ENCODE results near the gene FAF1. TPM values are rescaled to one million over a fixed set of nuclear protein-coding genes. Genes with fewer than 3 reads are reported as not detected.

FAF1 gene
- total RNA-seq, 1 experiment from 2014 or later = 14.7 TPM

GRCh38 chr1:50419192-50419906 is 540.7 kb downstream of the FAF1 start:
- intact Hi-C loops (cut with micrococcal nuclease) = no loop called here
- Histone ChIP-seq H3K4me3 (ENCODE audit: low read length) (no peak overlapping the region), H3K4me1 (ENCODE audit: insufficient read depth, low read length) (no peaks in the 10 kb centered on the region), H3F3A (ENCODE audit: low read length, unreplicated experiment) (no peaks in the 10 kb centered on the region), H3K27me3 (ENCODE audit: low read length) (no peaks in the 10 kb centered on the region), H3K4me2 (ENCODE audit: low read length) (0 out of 2 replicates have a peak overlapping the region, but pooled peaks have one; percentile 28), H3K27ac (ENCODE audit: low read length) (no peak overlapping the region), H3K36me3 (ENCODE audit: low read depth, low read length) (no peaks in the 10 kb centered on the region), H2AFZ (ENCODE audit: low read length) (no peak overlapping the region), H3K9me2 (replicated peaks; ENCODE audit: low read length) (no peaks in the 10 kb centered on the region), H3K79me2 (ENCODE audit: low read length) (no peaks in the 10 kb centered on the region), H3K9me3 (ENCODE audit: low read length) (no peaks in the 10 kb centered on the region), H3K9ac (ENCODE audit: low read length) (no peak overlapping the region), H4K20me1 (ENCODE audit: low read length) (no peaks in the 10 kb centered on the region)
- no peak for DNase-seq
- no TSS peak for BruUV-seq (replicated peaks)
- POLR2A ChIA-PET (ENCODE audit: unreplicated experiment) = no interaction called here
- TF ChIP-seq CTCF (conservative IDR thresholded peaks at IDR 0.05; ENCODE audit: low read depth, low read length) = no peak
- peak; percentile 29; the same call in 1 of the 2 replicates for ATAC-seq
- CTCF ChIA-PET = no interaction called here

GRCh38 chr1:50418600-50419109 is 541.4 kb downstream of the FAF1 start:
- H3K9me3 ChIP-seq (ENCODE audit: low read length) = no peaks in the 10 kb centered on the region
- no peak overlapping the region for H3K4me3 ChIP-seq (ENCODE audit: low read length)
- no peaks in the 10 kb centered on the region for H3K79me2 ChIP-seq (ENCODE audit: low read length)
- H3K36me3 ChIP-seq (ENCODE audit: low read depth, low read length) = no peaks in the 10 kb centered on the region
- H3K4me2 ChIP-seq (ENCODE audit: low read length) = no peak overlapping the region
- intact Hi-C loops (cut with micrococcal nuclease) = no loop called here
- H3K27me3 ChIP-seq (ENCODE audit: low read length) = no peaks in the 10 kb centered on the region
- DNase-seq (no peak), ATAC-seq (no peak)
- POLR2A ChIA-PET (ENCODE audit: unreplicated experiment) = no interaction called here
- H4K20me1 ChIP-seq (ENCODE audit: low read length) = no peaks in the 10 kb centered on the region
- CTCF ChIA-PET = no interaction called here
- no peak for TF ChIP-seq CTCF (conservative IDR thresholded peaks at IDR 0.05; ENCODE audit: low read depth, low read length)
- TF ChIP-seq EZH2 (IDR thresholded peaks at IDR 0.05; ENCODE audit: low read length, unreplicated experiment) = no peak
- TF ChIP-seq EZH2phosphoT487 (IDR thresholded peaks at IDR 0.05; ENCODE audit: borderline replicate concordance, low read length) = no peak
- no peaks in the 10 kb centered on the region for H3K4me1 ChIP-seq (ENCODE audit: insufficient read depth, low read length)
- H2AFZ ChIP-seq (ENCODE audit: low read length) = no peak overlapping the region
- H3K27ac ChIP-seq (ENCODE audit: low read length) = no peak overlapping the region
- BruUV-seq (replicated peaks) = no TSS peak
- H3K9me2 ChIP-seq (replicated peaks; ENCODE audit: low read length) = no peaks in the 10 kb centered on the region
- no peaks in the 10 kb centered on the region for H3F3A ChIP-seq (ENCODE audit: low read length, unreplicated experiment)
- H3K9ac ChIP-seq (ENCODE audit: low read length) = no peak overlapping the region

GRCh38 chr1:50417946-50418599 is 542.0 kb downstream of the FAF1 start:
- H3K4me3 ChIP-seq (ENCODE audit: low read length) = no peak overlapping the region
- no peaks in the 10 kb centered on the region for H3K9me3 ChIP-seq (ENCODE audit: low read length)
- H3K4me2 ChIP-seq (ENCODE audit: low read length) = no peak overlapping the region
- H3K27ac ChIP-seq (ENCODE audit: low read length) = no peak overlapping the region
- ChIA-PET CTCF (no interaction called here), POLR2A (ENCODE audit: unreplicated experiment) (no interaction called here)
- H3F3A ChIP-seq (ENCODE audit: low read length, unreplicated experiment) = no peaks in the 10 kb centered on the region
- no peaks in the 10 kb centered on the region for H4K20me1 ChIP-seq (ENCODE audit: low read length)
- no peak overlapping the region for H2AFZ ChIP-seq (ENCODE audit: low read length)
- H3K27me3 ChIP-seq (ENCODE audit: low read length) = no peaks in the 10 kb centered on the region
- H3K79me2 ChIP-seq (ENCODE audit: low read length) = no peaks in the 10 kb centered on the region
- TF ChIP-seq EZH2phosphoT487 (IDR thresholded peaks at IDR 0.05; ENCODE audit: borderline replicate concordance, low read length) = no peak
- no peak for TF ChIP-seq CTCF (conservative IDR thresholded peaks at IDR 0.05; ENCODE audit: low read depth, low read length)
- TF ChIP-seq EZH2 (IDR thresholded peaks at IDR 0.05; ENCODE audit: low read length, unreplicated experiment) = no peak
- intact Hi-C loops (cut with micrococcal nuclease) = no loop called here
- ATAC-seq (no peak), DNase-seq (no peak)
- H3K9ac ChIP-seq (ENCODE audit: low read length) = no peak overlapping the region
- H3K36me3 ChIP-seq (ENCODE audit: low read depth, low read length) = no peaks in the 10 kb centered on the region
- no peaks in the 10 kb centered on the region for H3K4me1 ChIP-seq (ENCODE audit: insufficient read depth, low read length)
- no peaks in the 10 kb centered on the region for H3K9me2 ChIP-seq (replicated peaks; ENCODE audit: low read length)
- BruUV-seq (replicated peaks) = no TSS peak

All from PC-3 (cell line).